Activated CD4-positive, CD25-positive, alpha-beta regulatory T cell (primary cell): ENCODE results near the gene CCDC88A.
"Not testable (repeated sequence)": the region's sequence is repeated elsewhere in the genome, so short reads cannot be mapped to it uniquely, and the experiment has no call there.

ENCODE experiments used
- DNase-seq, 4 experiments: peaks; one replicate each; lab custom pipeline; 2025; lab: John Stamatoyannopoulos, UW

Gene CCDC88A

DNA sequence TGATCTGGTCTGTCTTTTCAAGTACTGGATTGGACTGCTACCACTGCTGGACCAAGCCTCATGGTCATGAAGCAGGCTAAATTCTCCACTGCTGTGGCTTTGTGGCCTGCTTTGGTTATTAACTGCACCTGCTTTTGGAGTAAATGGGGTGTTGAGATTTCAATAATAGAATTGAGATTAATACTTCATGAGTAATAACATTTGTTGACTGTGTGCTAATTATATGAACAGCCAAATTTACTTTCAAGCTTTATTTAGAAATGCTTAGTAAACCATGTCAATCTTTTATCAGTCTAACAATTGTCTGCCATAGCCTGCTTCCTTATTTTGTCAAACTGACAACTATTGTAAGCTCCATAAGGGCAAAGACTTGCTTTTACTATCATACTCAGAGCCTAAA, 123.3 kb downstream of the CCDC88A start:
- DNase-seq = no peak

DNA sequence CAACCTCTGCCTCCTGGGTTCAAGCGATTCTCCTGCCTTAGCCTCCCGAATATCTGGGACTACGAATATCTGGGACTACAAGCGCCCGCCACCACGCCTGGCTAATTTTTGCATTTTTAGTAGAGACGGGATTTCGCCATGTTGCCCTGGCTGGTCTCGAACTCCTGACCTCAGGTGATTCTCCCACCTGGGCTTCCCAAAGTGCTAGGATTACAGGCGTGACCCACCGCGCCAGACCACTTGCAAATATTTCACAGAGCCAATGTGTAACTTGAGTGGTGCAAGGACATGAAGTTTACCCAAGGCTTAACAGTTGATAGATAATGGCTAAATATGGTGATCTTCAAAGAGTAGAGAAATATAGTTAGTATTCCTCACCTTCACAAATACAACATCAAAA, 136.6 kb downstream of the CCDC88A start:
- DNase-seq = no peak

DNA sequence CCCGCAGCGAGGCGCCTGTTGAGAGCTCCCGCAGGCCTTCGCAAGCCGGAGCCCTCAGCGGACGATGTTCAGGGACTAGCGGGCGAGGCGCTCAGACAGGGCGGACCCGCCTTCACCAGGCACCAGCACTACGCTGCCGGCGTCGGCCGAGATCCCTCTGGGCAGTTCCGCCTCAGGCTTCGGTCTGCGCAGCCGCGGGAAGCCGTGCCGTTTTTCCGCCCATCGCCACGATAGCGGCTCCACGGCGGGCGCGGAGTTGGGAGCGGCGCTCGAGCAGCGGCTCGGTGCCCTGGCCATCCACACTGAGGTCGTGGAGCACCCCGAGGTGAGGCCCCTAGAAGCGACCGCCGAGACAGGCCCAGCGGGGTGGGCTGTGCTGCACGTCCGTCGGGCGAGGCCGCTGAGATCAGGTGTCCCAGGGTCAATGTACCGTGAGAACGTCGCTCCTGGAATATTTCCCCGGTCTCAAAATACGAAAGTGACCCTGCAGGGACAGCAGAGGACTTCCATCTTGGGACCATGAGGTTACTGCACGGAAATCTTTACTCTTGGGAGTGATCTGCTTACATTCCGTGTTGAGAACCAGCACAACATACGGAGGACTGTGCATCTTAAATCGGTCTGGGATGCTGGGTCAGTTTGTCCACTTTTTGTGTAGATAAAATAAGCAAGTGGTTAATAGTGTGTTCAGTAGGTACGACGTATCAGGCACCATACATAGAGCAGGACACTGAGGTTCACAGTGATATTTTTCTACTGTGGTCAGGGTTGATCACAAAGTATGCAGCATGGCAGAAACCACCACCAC, 137.3 kb downstream of the CCDC88A start:
- DNase-seq = peak; percentile 60 to 78 (median 72)

DNA sequence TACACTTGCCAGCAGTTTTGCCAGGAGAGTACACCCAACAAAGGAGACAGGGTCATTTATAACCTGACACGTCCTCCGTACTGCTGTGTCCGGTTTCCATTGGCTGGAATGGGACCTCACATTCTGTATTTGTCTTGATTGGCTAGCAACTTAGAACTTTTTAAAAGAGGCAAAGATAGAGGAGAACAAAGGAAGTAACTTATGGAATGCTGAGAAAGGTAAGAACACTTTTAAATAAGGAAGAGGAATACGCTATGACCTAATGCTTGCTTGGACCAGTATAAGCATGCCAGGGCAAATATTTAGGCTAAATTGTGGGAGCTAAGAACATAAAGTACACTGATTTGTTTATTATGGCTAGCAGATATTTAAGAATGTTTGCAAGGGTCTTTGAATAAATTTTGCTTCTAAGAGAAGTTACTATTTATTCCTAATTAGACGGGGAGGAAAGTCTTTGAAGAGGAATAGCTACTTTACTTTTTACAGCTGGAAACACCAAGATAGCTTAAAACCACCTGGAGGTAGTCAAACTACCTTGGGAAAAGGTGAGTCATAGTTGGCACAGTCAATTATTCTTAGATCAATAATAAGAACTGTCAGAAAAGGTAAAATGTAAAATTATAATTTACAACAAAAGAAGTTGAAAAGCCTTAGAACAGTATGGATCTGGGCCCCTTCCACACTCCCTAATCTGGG, 138.7 kb downstream of the CCDC88A start:
- not testable (repeated sequence) for DNase-seq

DNA sequence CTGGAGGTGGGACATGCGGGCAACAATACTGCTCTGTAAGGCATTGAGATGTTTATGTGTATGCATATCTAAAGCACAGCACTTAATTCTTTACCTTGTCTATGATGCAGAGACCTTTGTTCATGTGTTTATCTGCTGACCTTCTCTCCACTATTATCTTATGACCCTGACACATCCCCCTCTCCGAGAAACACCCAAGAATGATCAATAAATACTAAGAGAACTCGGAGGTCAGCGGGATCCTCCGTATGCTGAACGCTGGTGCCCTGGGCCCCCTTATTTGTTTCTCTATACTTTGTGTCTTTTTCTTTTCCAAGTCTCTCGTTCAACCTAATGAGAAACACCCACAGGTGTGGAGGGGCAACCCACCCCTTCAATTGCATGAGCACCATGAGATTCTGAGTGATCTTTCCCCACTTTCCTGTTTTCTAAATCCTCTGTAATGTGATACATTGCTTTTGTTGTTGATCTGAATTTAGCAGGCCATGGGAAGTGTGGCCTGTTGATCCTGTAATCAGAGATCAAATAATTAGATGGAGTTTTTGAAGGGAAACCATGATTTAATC, 139.7 kb downstream of the CCDC88A start:
- DNase-seq = not testable (repeated sequence)

DNA sequence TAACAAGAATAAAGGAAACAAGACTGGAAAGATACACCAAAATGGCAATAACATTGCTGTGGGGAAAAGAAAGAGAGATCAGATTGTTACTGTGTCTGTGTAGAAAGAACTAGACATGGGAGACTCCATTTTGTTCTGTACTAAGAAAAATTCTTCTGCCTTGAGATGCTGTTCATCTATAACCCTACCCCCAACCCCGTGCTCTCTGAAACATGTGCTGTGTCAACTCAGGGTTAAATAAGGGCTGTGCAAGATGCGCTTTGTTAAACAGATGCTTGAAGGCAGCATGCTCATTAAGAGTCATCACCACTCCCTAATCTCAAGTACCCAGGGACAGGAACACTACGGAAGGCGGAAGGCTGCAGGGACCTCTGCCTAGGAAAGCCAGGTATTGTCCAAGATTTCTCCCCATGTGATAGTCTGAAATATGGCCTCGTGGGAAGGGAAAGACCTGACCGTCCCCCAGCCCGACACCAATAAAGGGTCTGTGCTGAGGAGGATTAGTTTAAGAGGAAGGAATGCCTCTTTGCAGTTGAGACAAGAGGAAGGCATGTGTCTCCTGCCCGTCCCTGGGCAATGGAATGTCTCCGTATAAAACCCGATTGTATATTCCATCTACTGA, 140.3 kb downstream of the CCDC88A start:
- DNase-seq = not testable (repeated sequence)

DNA sequence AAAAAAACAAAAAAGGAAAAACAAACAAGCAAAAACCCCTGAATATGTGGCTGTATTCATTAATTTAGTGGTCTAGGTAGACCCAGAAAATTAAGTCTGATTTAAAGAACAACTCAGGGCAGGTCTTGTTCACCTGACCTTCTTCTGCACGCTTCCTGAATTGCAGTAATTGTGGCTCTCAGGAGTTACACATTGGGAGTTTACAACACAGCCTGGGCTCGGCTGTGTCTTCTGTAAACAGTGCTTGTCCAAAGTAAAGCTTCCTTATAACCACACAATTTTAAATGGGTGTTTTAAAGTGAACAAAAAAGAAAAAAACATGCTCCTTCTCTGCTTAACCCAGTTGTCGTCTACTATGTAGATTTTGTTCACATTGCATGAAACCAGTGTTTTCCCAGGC, 142.3 kb downstream of the CCDC88A start:
- no peak for DNase-seq

DNA sequence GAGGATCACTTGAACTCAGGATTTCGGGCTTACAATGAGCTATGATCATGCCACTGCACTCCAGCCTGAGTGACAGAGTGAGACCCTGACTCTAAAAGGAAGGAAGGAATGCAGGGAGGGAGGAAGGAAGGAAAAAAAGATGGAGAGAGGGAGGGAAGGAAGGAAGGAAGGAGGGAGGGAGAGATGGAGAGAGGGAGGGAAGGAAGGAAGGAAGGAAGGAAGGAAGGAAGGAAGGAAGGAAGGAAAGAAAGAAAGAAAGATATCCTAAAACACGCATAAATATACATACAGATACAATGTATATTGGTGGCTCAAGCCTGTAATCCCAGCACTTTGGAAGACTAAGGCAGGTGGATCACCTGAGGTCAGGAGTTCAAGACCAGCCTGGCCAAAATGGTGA, 145.3 kb downstream of the CCDC88A start:
- not testable (repeated sequence) for DNase-seq

DNA sequence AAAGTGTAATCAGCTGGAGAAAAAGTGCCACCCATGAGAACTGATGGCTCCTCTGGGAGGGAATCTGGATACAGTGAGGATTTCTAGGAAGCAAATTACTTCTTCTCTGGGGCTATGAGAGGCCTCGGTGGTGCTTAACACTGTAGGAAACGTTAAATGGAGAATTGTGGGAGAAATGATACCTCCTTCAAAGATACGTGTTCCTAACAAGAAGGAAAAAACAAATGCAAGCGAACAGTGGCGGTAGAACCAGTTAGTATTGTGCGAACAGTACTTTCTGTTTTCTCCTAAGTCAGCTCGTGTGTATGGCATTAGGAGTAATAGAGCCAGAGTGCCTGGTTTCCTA, 150.0 kb downstream of the CCDC88A start:
- DNase-seq = no peak

DNA sequence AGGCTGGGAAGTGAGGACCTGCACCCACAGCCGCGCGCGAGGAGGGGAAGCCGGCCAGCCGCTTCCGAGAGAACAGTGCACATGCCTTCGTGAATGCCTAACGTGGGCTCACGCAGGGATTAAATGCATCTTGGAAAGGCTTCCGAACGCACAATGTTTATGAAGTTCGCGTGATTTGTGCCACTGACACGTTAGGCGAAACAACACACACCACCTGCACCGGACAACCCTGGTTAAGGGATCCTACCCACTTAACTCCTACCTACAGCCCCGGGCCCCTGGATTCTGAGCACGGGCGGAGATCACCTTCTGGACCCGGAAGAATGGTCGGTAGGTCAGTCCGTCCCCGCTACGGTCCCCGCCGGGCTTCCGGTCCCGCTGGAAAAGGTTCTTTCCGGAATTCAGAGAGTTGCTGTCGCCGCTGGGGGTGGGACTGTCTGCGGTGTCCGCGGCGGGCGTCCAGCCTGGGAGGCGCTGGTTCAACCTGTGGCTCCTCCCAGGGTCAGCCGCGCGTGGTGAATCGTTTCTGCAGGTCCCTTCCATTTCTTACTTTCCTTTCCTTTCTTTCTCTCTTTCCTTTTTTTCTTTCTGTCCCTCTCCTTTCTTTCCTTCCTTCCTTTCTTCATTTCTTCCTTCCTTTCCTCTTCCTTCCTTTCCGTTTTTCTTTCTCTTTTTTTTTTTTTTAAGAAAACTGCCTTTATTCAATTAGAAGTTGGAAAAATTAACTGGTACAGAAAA, 150.6 kb downstream of the CCDC88A start, which contains the start of gene MTIF2:
TSS of gene MTIF2 (minus strand) at position 325 of the 738 bp plus-strand sequence. CDS start 5,373 bp downstream, outside the sequence.
- DNase-seq = peak; percentile 69 to 86 (median 69)

DNA sequence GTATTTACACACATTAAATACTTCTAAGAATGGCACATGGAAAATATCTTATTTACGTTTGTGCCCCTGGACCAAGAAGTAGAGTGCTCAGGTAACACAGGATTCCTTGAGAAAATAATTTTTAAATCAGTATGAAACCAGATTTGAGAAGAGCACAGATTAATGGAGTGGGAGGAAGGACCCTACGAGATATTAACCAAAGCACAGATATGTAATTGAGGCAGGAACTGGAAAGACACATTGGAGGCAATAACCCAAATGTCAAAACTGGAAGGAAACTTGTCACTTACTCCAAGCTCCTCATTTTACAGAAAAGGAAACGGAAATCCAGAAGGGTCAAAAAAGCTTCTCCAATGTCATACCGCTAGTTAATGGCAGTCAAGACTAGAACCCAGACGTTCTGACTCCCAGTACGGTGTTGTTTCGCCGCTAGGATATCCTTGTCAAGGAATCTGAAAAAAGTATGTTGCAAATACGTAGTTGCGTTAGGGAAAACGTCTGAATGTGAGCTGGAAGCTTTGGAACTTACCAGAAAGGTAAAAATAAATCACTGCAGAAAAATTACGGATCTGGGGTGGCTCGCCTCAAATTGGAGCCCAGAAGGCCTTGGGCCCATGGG, 151.3 kb downstream of the CCDC88A start:
- DNase-seq = no peak

DNA sequence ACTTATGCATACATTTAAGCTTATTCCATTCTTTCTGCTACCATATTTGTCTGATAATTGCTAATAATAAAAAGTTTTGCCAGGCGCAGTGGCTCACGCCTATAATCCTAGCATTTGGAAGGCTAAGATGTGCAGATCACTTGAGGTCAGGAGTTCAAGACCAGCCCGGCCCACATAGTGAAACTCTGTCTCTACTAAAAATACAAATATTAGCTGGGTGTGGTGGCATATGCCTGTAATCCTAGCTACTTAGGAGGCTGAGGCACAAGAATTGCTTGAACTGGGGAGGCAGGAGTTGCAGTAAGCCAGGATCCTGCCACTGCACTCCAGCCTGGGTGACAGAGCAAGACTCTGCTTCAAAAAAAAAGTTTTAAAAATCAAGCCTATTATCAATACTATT, 160.1 kb downstream of the CCDC88A start:
- DNase-seq = not testable (repeated sequence)

DNA sequence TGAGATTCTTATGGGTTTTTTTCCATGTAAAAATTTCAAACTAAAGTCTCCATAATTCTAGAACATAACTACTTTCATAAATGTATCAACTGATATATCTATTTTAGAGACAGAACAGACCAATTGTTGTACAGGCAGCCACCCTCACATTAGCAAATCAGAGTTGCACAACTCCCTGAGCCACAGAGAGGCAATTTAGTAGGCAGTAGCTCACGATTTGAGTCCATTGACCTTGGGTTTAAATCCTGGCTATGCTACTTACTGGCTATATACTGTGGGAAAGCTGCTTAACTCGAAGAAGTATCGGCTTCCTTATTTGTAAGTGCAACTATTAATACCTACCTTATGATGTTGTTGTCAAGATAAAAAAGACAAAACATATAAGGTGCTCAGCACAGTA, 166.8 kb downstream of the CCDC88A start:
- no peak for DNase-seq

DNA sequence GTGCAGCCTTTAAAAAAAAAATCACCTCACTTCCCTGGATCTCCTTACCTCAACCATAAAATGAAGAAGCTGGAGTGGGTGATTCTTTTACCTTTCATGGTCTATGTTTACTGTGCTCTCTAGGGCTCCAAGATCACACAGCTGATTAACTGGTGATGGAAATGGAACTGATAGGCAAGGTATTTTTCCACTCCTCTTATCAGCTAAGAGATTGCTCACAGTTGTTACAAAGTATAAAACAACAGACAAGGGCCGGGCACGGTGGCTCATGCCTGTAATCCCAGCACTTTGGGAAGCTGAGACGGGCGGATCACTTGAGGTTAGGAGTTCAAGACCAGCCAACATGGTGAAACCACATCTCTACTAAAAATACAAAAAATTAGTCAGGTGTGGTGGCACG, 172.6 kb downstream of the CCDC88A start:
- DNase-seq = no peak

DNA sequence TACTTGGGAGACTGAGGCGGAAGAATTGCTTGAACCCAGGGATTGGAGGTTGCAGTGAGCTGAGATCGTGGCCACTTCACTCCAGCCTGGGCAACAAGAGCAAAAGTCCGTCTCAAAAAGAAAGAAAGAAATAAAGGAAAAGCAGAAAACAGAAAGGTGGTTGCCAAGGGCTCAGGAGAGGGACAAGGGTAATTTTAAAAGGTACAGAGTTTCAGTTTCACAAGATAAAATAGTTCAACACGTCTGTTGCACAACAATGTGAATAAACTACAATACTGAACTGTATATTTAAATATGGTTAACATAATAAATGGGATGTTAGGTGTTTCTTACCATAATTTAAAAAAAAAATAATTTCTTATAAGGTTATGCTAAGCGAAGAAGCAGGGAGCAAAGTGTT, 174.2 kb downstream of the CCDC88A start:
- no peak for DNase-seq

DNA sequence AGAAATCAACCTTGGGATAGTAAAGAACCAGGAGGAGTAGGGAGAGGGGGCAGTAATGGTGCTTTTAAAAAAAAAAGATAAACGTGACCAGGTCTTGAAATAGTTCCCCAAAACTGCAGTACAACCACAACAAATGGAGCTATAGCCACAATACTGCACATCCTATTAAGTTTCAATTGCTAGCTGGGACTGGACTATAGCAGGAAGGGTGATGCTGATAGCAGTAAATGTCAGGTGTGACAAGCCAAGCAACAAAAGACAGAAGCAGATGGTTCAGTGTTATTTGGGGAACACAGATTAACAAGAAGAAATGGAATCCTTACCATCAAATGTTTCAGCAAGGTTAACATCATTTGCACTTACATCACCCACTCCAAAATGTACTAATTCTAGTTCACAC, 177.0 kb downstream of the CCDC88A start:
- DNase-seq = no peak

DNA sequence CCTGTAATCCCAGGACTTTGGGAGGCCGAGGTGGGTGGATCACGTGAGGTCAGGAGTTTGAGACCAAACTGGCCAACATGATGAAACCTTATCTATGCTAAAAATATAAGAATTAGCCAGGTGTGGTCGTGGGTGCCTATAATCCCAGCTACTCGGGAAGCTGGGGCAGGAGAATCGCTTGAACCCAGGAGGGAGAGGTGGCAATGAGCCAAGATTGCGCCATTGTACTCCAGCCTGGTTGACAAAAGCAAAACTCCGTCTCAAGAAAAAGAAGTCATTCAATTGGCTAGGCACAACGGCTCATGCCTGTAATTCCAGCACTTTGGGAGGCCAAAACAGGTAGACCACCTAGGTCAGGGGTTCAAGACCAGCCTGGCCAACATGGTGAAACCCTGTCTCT, 178.1 kb downstream of the CCDC88A start:
- DNase-seq = not testable (repeated sequence)

DNA sequence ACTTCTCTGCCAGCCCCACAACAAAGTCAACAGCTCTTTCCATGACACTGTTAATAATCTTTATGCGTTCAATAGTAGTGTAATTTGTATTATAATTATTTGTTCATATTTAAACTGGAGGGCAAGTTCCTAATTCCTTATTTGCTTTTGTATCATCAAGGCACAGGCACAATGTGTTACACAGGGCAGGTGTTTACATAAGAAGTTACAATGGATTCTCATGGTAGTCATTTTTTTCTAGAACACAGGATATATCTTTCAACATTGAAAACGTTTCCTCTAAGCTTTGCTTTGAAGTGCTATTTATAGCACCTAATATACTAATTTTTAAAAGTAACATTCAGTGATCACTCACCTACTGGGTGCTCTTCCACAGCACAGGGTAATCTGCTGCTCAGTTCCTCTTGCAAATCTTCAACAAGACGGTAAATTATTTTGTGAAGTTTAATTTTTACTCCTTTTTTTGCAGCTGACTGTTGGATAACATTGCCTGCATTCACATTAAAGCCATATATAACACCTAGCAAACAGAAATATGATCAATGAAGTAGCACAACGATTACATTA, 179.9 kb downstream of the CCDC88A start:
- DNase-seq = no peak
